ENCODE measurements around the gene SMARCB1. TPM values are rescaled to one million over a fixed set of nuclear protein-coding genes. Genes with fewer than 3 reads are reported as not detected.

SMARCB1 gene
- total and polyA plus RNA-seq, 2 experiments from 2014 or later: 114 to 132 TPM

- peaks cover 14% of the 10 kb centered on the region for H3K27me3 Mint-ChIP-seq (ENCODE audit: insufficient read depth, low read depth, poor library complexity)
- H3K36me3 Mint-ChIP-seq (ENCODE audit: low read depth): peaks cover 94% of the 10 kb centered on the region
- no peak overlapping the region for H3K4me2 ChIP-seq
- ATAC-seq (no peak), DNase-seq (ENCODE audit: low spot score) (no peak)
- H3K79me2 ChIP-seq (replicated peaks; ENCODE audit: insufficient read depth): no peaks in the 10 kb centered on the region
- H3K4me3 ChIP-seq: no peak overlapping the region
- H3K4me3 Mint-ChIP-seq: no peak overlapping the region
- H3K27ac ChIP-seq (ENCODE audit: low read depth): no peak overlapping the region
- no peak overlapping the region for H2AFZ ChIP-seq
- peaks cover 9% of the 10 kb centered on the region; the same call in 2 of the 3 replicates for H3K4me1 Mint-ChIP-seq
- H3K27me3 ChIP-seq (ENCODE audit: insufficient read depth): no peaks in the 10 kb centered on the region
- no peaks in the 10 kb centered on the region; the same call in 1 of the 2 replicates for H4K20me1 ChIP-seq (replicated peaks; ENCODE audit: insufficient read depth)
- TF ChIP-seq NANOG (IDR thresholded peaks at IDR 0.05; ENCODE audit: borderline replicate concordance): no peak
- TF ChIP-seq ZNF114 (CRISPR knock-in tag; IDR thresholded peaks at IDR 0.05): no peak
- TF ChIP-seq POLR2AphosphoS5 (IDR thresholded peaks at IDR 0.05; ENCODE audit: low read depth): no peak
- no peak for TF ChIP-seq EZH2phosphoT487 (IDR thresholded peaks at IDR 0.05; ENCODE audit: unreplicated experiment)
- TF ChIP-seq STAT1 (IDR thresholded peaks at IDR 0.05; ENCODE audit: unreplicated experiment): no peak
- no peak for TF ChIP-seq EZH2 (IDR thresholded peaks at IDR 0.05; ENCODE audit: low read depth, unreplicated experiment)
- TF ChIP-seq CTCF (conservative IDR thresholded peaks at IDR 0.05; ENCODE audit: low read depth in 2 of 2): no peak
- TF ChIP-seq ETS1 (IDR thresholded peaks at IDR 0.05): no peak
- no peak for TF ChIP-seq CREB1 (CRISPR knock-in tag; IDR thresholded peaks at IDR 0.05; ENCODE audit: low read depth)
- no peak for TF ChIP-seq ZNF331 (CRISPR knock-in tag; IDR thresholded peaks at IDR 0.05; ENCODE audit: low read depth)
- TF ChIP-seq REST (IDR thresholded peaks at IDR 0.05; ENCODE audit: unreplicated experiment): no peak
- no peak for TF ChIP-seq JUNB (IDR thresholded peaks at IDR 0.05; ENCODE audit: unreplicated experiment)
- no peak for TF ChIP-seq ZNF462 (CRISPR knock-in tag; IDR thresholded peaks at IDR 0.05)
- H3K27ac Mint-ChIP-seq: no peak overlapping the region
- no peaks in the 10 kb centered on the region; the same call in 2 of the 3 replicates for H3K9me3 Mint-ChIP-seq
- H3K9me2 ChIP-seq (ENCODE audit: insufficient read depth): 0 out of 2 replicates have a peak, but pooled peaks cover 4% of the 10 kb centered on the region
- no peaks in the 10 kb centered on the region for H3F3A ChIP-seq (replicated peaks; ENCODE audit: low read depth)
- no peaks in the 10 kb centered on the region for H3K4me1 ChIP-seq (ENCODE audit: insufficient read depth)
- peaks cover 42% of the 10 kb centered on the region for H3K36me3 ChIP-seq (ENCODE audit: insufficient read depth)
These were observed 30.4 kb downstream of the SMARCB1 start for GRCh38 chr22:23817146-23817545.

All from GM23338 (cell line).